Vagina (tissue), 2 donors: ENCODE results near the gene PACSIN1.

ENCODE experiments used
- POLR2A ChIP-seq, 2 donors: fragments of 450-650 bp; IDR thresholded peaks; one replicate each; pipeline ENCODE4 v1.6.1; 2017; ENCODE audit warnings: antibody characterized with exemption in 2 of 2, mild to moderate bottlenecking in 2 of 2, moderate library complexity in 2 of 2
- POLR2AphosphoS5 ChIP-seq, 2 donors: sonication (generic); formaldehyde crosslinking; IDR thresholded peaks; one replicate each; pipeline ENCODE4 v1.9.0; 2017; ENCODE audit warnings: antibody characterized with exemption in 2 of 2, mild to moderate bottlenecking in 2 of 2, low read depth in 1 of 2; ENCODE audit not compliant: insufficient read depth in 1 of 2
- TF ChIP-seq, protein P1 (sequence below), 3 experiments: fragments of 450-650 bp in 2 of 3; fragments of 200-600 bp in 1 of 3; sonication (generic) in 1 of 3; IDR thresholded peaks; one replicate each; pipeline ENCODE4 v1.5.1; 2017 to 2019; ENCODE audit warnings: antibody characterized with exemption in 3 of 3, mild to moderate bottlenecking in 2 of 3, moderate library complexity in 2 of 3

- TF ChIP-seq, protein P1, sequence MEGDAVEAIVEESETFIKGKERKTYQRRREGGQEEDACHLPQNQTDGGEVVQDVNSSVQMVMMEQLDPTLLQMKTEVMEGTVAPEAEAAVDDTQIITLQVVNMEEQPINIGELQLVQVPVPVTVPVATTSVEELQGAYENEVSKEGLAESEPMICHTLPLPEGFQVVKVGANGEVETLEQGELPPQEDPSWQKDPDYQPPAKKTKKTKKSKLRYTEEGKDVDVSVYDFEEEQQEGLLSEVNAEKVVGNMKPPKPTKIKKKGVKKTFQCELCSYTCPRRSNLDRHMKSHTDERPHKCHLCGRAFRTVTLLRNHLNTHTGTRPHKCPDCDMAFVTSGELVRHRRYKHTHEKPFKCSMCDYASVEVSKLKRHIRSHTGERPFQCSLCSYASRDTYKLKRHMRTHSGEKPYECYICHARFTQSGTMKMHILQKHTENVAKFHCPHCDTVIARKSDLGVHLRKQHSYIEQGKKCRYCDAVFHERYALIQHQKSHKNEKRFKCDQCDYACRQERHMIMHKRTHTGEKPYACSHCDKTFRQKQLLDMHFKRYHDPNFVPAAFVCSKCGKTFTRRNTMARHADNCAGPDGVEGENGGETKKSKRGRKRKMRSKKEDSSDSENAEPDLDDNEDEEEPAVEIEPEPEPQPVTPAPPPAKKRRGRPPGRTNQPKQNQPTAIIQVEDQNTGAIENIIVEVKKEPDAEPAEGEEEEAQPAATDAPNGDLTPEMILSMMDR (IDR thresholded peaks at IDR 0.05): no peak
- no peak for TF ChIP-seq POLR2AphosphoS5 (IDR thresholded peaks at IDR 0.05; ENCODE audit: insufficient read depth in 1 of 2, low read depth in 1 of 2)
- no peak for TF ChIP-seq POLR2A (IDR thresholded peaks at IDR 0.05)
Measured at GRCh38 chr6:34496103-34496685, 30.3 kb downstream of the PACSIN1 start.
